Sigmoid colon (tissue), 7 donors: ENCODE data around the gene ADSL. TPM values are rescaled to one million over a fixed set of nuclear protein-coding genes. Genes with fewer than 3 reads are reported as not detected.
"Not testable (repeated sequence)": the region's sequence is repeated elsewhere in the genome, so short reads cannot be mapped to it uniquely, and the experiment has no call there.

Source experiments
- DNase-seq: peaks from one replicate; pipeline ENCODE4 v3.0.0-alpha.2; 2019
- H3K27ac ChIP-seq, 4 donors: fragments of 200-600 bp; sonication (generic); one replicate each; pipeline ENCODE4 v1.5.1; 2016 to 2019; ENCODE audit warnings: mild to moderate bottlenecking in 1 of 4
- H3K27me3 ChIP-seq, 3 donors: fragments of 200-600 bp; sonication (generic); one replicate each; pipeline ENCODE4 v1.5.1; 2019; ENCODE audit warnings: mild to moderate bottlenecking in 1 of 3
- H3K36me3 ChIP-seq, 4 donors: fragments of 200-600 bp; sonication (generic); one replicate each; pipeline ENCODE4 v1.5.1; 2016 to 2019
- H3K4me1 ChIP-seq, 4 donors: fragments of 200-600 bp; sonication (generic); one replicate each; pipeline ENCODE4 v1.5.1; 2017 to 2019
- H3K4me3 ChIP-seq, 4 donors: fragments of 200-600 bp; sonication (generic); one replicate each; pipeline ENCODE4 v1.5.1; 2017 to 2019; ENCODE audit warnings: mild to moderate bottlenecking in 2 of 4, moderate library complexity in 1 of 4
- H3K9me3 ChIP-seq, 4 donors: fragments of 200-600 bp in 3 of 4; sonication (generic) in 3 of 4; one replicate each; pipeline versions ENCODE4 v1.5.1 to v1.6.1; 2013 to 2019
- EP300 ChIP-seq, 4 donors: sonication (generic); formaldehyde crosslinking; IDR thresholded peaks; one replicate each; pipeline ENCODE4 v1.6.1; 2017; ENCODE audit warnings: antibody characterized with exemption in 4 of 4
- POLR2A ChIP-seq, 2 donors: fragments of 450-650 bp; IDR thresholded peaks; one replicate each; pipeline ENCODE4 v1.6.1; 2016; ENCODE audit warnings: antibody characterized with exemption in 2 of 2, mild to moderate bottlenecking in 2 of 2, moderate library complexity in 2 of 2
- POLR2AphosphoS5 ChIP-seq, 4 donors: sonication (generic); formaldehyde crosslinking; IDR thresholded peaks; one replicate each; pipeline ENCODE4 v1.6.1; 2017; ENCODE audit warnings: antibody characterized with exemption in 4 of 4
- WGBS, 2 donors: extraction: QIAGEN DNeasy Blood & Tissue Kit; methylation state at CpG; one replicate each; pipeline ENCODE4 v1.1.7; 2013; 5-methylcytosine and 5-hydroxymethylcytosine counted together
- intact Hi-C: fragments of 100-400 bp; cut with DNase I; formaldehyde crosslinking; loops from one replicate; pipeline ENCODE4 v1.15.1; 2023
- polyA plus RNA-seq, 3 donors: library from polyadenylated mRNA; stranded (reverse); fragments of 200-250 nt; gene quantifications; one replicate each; pipeline ENCODE4 v1.2.3, GENCODE V29; 2013
- total RNA-seq, 4 donors: library from RNA; depleted of rRNA; stranded (reverse); fragments of >200 nt; gene quantifications; one replicate each; pipeline ENCODE4 v1.1.0, GENCODE V29; 2016
- TF ChIP-seq, protein P1 (sequence below), 4 experiments: fragments of 450-650 bp in 3 of 4; fragments of 200-600 bp in 1 of 4; IDR thresholded peaks; one replicate each; pipeline ENCODE4 v1.5.1; 2016 to 2019; ENCODE audit warnings: antibody characterized with exemption in 4 of 4, mild to moderate bottlenecking in 3 of 4, moderate library complexity in 2 of 4
- donor health status: healthy with polysubstance abuse.
- donor health status: Bipolar disorder and iron deficiency.
- donor health status: healthy.

ADSL gene
- total and polyA plus RNA-seq, 7 donors = 34.0 to 469 (median 86.7) TPM

DNA sequence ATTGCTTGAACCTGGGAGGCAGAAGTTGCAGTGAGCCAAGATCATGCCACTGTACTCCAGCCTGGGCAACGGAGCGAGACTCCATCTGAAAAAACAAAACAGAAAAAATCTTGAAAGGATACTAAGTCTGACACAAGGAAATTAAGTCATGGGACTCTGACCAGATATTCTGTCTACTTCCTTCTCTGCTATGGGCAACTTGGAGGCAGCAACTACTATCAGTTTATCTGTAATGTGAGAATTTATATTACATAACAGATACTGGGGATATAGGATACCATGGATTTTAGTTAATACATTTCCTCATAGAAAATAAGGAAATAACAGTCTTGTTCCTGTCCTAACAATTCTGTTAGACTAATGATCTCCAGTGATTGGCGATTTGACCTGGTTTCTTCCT, 22.5 kb downstream of the ADSL start:
- intact Hi-C loops = no loop called here
- H3K4me1 ChIP-seq = peaks cover 0 to 23% (median 14%) of the 10 kb centered on the region in 4 donors
- no peaks in the 10 kb centered on the region for H3K9me3 ChIP-seq
- DNase-seq = no peak
- WGBS, 2 donors = 89 to 94% methylated on average over 3 of the region's 3 CpGs
- H3K36me3 ChIP-seq = peaks cover 23 to 51% (median 29%) of the 10 kb centered on the region in 4 donors
- TF ChIP-seq, protein P1, sequence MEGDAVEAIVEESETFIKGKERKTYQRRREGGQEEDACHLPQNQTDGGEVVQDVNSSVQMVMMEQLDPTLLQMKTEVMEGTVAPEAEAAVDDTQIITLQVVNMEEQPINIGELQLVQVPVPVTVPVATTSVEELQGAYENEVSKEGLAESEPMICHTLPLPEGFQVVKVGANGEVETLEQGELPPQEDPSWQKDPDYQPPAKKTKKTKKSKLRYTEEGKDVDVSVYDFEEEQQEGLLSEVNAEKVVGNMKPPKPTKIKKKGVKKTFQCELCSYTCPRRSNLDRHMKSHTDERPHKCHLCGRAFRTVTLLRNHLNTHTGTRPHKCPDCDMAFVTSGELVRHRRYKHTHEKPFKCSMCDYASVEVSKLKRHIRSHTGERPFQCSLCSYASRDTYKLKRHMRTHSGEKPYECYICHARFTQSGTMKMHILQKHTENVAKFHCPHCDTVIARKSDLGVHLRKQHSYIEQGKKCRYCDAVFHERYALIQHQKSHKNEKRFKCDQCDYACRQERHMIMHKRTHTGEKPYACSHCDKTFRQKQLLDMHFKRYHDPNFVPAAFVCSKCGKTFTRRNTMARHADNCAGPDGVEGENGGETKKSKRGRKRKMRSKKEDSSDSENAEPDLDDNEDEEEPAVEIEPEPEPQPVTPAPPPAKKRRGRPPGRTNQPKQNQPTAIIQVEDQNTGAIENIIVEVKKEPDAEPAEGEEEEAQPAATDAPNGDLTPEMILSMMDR (IDR thresholded peaks at IDR 0.05) = no peak
- TF ChIP-seq POLR2A (IDR thresholded peaks at IDR 0.05) (no peak), EP300 (IDR thresholded peaks at IDR 0.05) (no peak), POLR2AphosphoS5 (IDR thresholded peaks at IDR 0.05) (no peak)
- H3K27ac ChIP-seq = no peak overlapping the region
- no peak overlapping the region for H3K4me3 ChIP-seq
- H3K27me3 ChIP-seq = no peaks in the 10 kb centered on the region

DNA sequence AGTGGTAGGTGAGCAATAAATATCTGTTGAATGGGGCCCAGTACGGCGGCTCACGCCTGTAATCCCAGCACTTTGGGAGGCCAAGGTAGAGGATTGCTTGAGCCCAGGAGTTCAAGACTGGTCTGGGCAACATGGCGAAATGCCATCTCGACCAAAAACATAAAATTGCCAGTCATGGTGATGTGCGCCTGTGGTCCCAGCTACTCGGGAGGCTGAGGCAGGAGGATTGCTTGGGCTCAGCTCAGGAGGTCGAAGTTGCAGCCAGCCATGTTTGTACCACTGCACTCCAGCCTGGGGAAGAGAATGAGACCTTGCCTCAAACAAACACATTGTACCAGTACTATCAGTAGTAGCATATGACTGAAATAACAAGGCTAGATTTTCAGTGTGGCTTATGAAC, 28.3 kb downstream of the ADSL start:
- 97 to 98% methylated on average over 8 of the region's 8 CpGs for WGBS, 2 donors
- no peaks in the 10 kb centered on the region for H3K27me3 ChIP-seq
- no peak for TF ChIP-seq POLR2A (IDR thresholded peaks at IDR 0.05)
- no peak for TF ChIP-seq POLR2AphosphoS5 (IDR thresholded peaks at IDR 0.05)
- DNase-seq = no peak
- H3K36me3 ChIP-seq = no peaks in the 10 kb centered on the region
- H3K4me1 ChIP-seq = peaks cover 0 to 29% (median 14%) of the 10 kb centered on the region in 4 donors
- no peak overlapping the region for H3K27ac ChIP-seq
- H3K4me3 ChIP-seq = no peak overlapping the region
- intact Hi-C loops = loop anchor here (5.0 kb wide), 1 partner anchor 263 kb away; the partner anchor contains the start of gene MRTFA
- H3K9me3 ChIP-seq = no peaks in the 10 kb centered on the region

DNA sequence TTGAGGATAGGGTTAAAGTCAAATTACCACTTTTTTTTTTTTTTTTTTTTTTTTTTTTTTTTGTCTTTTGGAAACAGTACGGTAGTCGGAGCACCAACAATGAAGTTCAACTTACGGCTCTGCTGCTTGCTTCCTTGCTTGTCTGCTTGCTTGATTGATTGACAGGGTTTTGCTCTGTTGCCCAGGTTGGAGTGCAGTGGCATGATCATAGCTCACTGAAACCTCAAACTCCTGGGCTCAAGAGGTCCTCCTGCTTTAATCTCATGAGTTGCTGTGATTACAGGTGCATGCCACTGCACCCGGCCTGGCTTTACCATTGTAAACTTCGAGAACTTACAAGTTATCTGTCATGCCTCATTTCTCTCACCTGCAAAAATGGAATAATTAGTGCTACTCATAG, 29.8 kb downstream of the ADSL start:
- Histone ChIP-seq H3K36me3 (no peaks in the 10 kb centered on the region), H3K27ac (no peak overlapping the region), H3K9me3 (no peaks in the 10 kb centered on the region), H3K4me1 (peaks cover 0 to 24% (median 13%) of the 10 kb centered on the region in 4 donors), H3K4me3 (no peak overlapping the region), H3K27me3 (no peaks in the 10 kb centered on the region)
- TF ChIP-seq EP300 (IDR thresholded peaks at IDR 0.05) = no peak
- TF ChIP-seq POLR2A (IDR thresholded peaks at IDR 0.05) = no peak
- TF ChIP-seq POLR2AphosphoS5 (IDR thresholded peaks at IDR 0.05) = no peak
- TF ChIP-seq, protein P1 (IDR thresholded peaks at IDR 0.05) = no peak
- DNase-seq = no peak
- intact Hi-C loops = no loop called here
- WGBS, 2 donors = 69 to 87% methylated on average over 5 of the region's 5 CpGs

DNA sequence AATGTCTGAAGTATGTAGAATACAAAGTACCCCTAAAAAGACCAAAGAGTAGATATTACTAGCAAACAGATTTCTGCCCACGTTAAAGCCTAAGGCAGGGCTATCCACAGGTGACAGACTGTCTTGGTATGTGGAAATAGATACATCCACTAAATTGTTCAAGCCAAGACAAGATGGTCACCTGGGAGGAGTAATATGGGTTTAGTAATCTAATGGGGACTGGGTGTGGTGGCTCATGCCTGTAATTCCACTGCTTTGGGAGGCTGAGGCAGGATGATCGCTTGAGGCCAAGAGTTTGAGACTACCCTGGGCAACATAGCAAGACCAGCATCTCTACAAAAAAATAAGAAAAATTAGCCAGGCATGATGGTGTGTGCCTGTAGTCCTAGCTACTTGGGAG, 31.6 kb downstream of the ADSL start:
- 91 to 98% methylated on average over 2 of the region's 2 CpGs for WGBS, 2 donors
- no peak for TF ChIP-seq POLR2A (IDR thresholded peaks at IDR 0.05)
- TF ChIP-seq EP300 (IDR thresholded peaks at IDR 0.05) = no peak
- TF ChIP-seq POLR2AphosphoS5 (IDR thresholded peaks at IDR 0.05) = no peak
- TF ChIP-seq, protein P1 (IDR thresholded peaks at IDR 0.05) = no peak
- Histone ChIP-seq H3K4me3 (no peak overlapping the region), H3K36me3 (no peaks in the 10 kb centered on the region), H3K4me1 (peaks cover 0 to 10% (median 2%) of the 10 kb centered on the region in 4 donors), H3K9me3 (no peaks in the 10 kb centered on the region), H3K27ac (no peak overlapping the region), H3K27me3 (no peaks in the 10 kb centered on the region)
- no peak for DNase-seq
- intact Hi-C loops = no loop called here

DNA sequence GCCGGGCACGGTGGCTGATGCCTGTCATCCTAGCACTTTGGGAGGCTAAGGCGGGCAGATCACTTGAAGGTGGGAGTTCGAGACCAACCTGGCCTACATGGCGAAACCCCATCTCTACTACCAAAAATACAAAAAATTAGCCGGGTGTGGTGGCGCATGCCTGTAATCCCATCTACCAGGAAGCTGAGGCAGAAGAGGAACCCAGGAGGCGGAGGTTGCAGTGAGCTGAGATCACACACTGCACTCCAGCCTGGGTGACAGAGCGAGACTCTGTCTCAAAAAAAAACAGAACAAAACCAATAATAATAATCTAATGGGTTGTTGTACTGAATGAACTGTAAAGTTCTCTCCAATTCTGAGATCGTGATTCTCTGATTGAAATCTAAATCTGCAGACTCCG, 32.1 kb downstream of the ADSL start:
- WGBS, 2 donors = 91 to 94% methylated on average over 11 of the region's 11 CpGs
- H3K4me1 ChIP-seq, DNase-seq, H3K27me3 ChIP-seq, intact Hi-C loops, H3K27ac ChIP-seq, H3K4me3 ChIP-seq, H3K9me3 ChIP-seq, H3K36me3 ChIP-seq: not testable (repeated sequence)

DNA sequence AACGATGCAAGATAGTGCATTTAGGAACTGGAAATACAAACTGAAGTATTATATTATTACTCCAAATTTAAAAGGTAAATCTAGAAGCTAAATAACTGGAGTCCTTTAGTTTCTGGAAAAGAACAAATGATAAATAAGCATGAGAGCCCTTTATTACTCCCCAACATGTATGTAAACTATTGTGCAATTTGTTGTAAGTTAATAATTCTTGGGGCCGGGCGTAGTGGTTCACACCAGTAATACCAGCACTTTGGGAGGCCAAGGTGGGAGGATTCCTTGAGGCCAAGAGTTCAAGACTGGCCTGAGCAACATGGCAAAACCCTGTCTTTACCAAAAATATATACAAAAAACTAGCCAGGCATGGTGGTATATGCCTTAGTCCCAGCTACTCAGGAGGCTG, 35.2 kb downstream of the ADSL start:
- no peak overlapping the region for H3K27ac ChIP-seq
- intact Hi-C loops = no loop called here
- H3K27me3 ChIP-seq = no peaks in the 10 kb centered on the region
- no peak overlapping the region for H3K4me3 ChIP-seq
- no peaks in the 10 kb centered on the region for H3K9me3 ChIP-seq
- no peak for DNase-seq
- 82 to 93% methylated on average over 3 of the region's 3 CpGs for WGBS, 2 donors
- H3K4me1 ChIP-seq = peaks cover 0 to 15% (median 2%) of the 10 kb centered on the region in 4 donors
- no peaks in the 10 kb centered on the region for H3K36me3 ChIP-seq
- TF ChIP-seq, protein P1 (IDR thresholded peaks at IDR 0.05) = no peak
- no peak for TF ChIP-seq POLR2AphosphoS5 (IDR thresholded peaks at IDR 0.05)
- no peak for TF ChIP-seq POLR2A (IDR thresholded peaks at IDR 0.05)
- TF ChIP-seq EP300 (IDR thresholded peaks at IDR 0.05) = no peak
